Measurements from ENCODE around the gene C17orf100. TPM values are rescaled to one million over a fixed set of nuclear protein-coding genes. Genes with fewer than 3 reads are reported as not detected.
"Not testable (repeated sequence)": the region's sequence is repeated elsewhere in the genome, so short reads cannot be mapped to it uniquely, and the experiment has no call there.

C17orf100 gene
- total RNA-seq, 1 experiment from 2014 or later: not detected

GRCh38 chr17:6683730-6684459, 32.3 kb downstream of the C17orf100 start:
- no peaks in the 10 kb centered on the region for H3K4me1 ChIP-seq (ENCODE audit: low read length)
- no peak overlapping the region for H3K4me3 ChIP-seq (ENCODE audit: low read length)
- H3K36me3 ChIP-seq (ENCODE audit: insufficient read depth, low read length): no peaks in the 10 kb centered on the region
- no peaks in the 10 kb centered on the region for H3K9me2 ChIP-seq (replicated peaks; ENCODE audit: insufficient read depth, low read length)
- H4K20me1 ChIP-seq (ENCODE audit: insufficient read depth, low read depth, low read length): no peaks in the 10 kb centered on the region
- DNase-seq: no peak
- no peaks in the 10 kb centered on the region for H3K9me3 ChIP-seq (ENCODE audit: low read length)
- no peaks in the 10 kb centered on the region for H3K27me3 ChIP-seq (ENCODE audit: low read length)
- H3K4me2 ChIP-seq (ENCODE audit: low read depth, low read length, poor library complexity, severe bottlenecking): no peak overlapping the region
- H3K9ac ChIP-seq (ENCODE audit: low read length): no peak overlapping the region
- H2AFZ ChIP-seq (ENCODE audit: low read length): no peak overlapping the region
- H3K79me2 ChIP-seq (ENCODE audit: low read length): no peaks in the 10 kb centered on the region
- H3K27ac ChIP-seq (ENCODE audit: low read length): no peak overlapping the region

GRCh38 chr17:6684460-6684783, 32.9 kb downstream of the C17orf100 start:
- Histone ChIP-seq H3K4me2 (ENCODE audit: low read depth, low read length, poor library complexity, severe bottlenecking) (no peak overlapping the region), H4K20me1 (ENCODE audit: insufficient read depth, low read depth, low read length) (no peaks in the 10 kb centered on the region), H3K9me2 (replicated peaks; ENCODE audit: insufficient read depth, low read length) (no peaks in the 10 kb centered on the region), H3K36me3 (ENCODE audit: insufficient read depth, low read length) (no peaks in the 10 kb centered on the region), H3K27ac (ENCODE audit: low read length) (no peak overlapping the region), H3K27me3 (ENCODE audit: low read length) (no peaks in the 10 kb centered on the region), H3K9ac (ENCODE audit: low read length) (no peak overlapping the region), H3K9me3 (ENCODE audit: low read length) (no peaks in the 10 kb centered on the region), H3K79me2 (ENCODE audit: low read length) (no peaks in the 10 kb centered on the region), H3K4me1 (ENCODE audit: low read length) (no peaks in the 10 kb centered on the region), H2AFZ (ENCODE audit: low read length) (no peak overlapping the region), H3K4me3 (ENCODE audit: low read length) (no peak overlapping the region)
- no peak for DNase-seq

- Histone ChIP-seq H4K20me1 (ENCODE audit: insufficient read depth, low read depth, low read length) (no peaks in the 10 kb centered on the region), H3K4me3 (ENCODE audit: low read length) (no peak overlapping the region), H3K4me2 (ENCODE audit: low read depth, low read length, poor library complexity, severe bottlenecking) (no peak overlapping the region), H3K9me2 (replicated peaks; ENCODE audit: insufficient read depth, low read length) (no peaks in the 10 kb centered on the region), H3K4me1 (ENCODE audit: low read length) (no peaks in the 10 kb centered on the region), H3K9me3 (ENCODE audit: low read length) (no peaks in the 10 kb centered on the region), H2AFZ (ENCODE audit: low read length) (no peak overlapping the region), H3K36me3 (ENCODE audit: insufficient read depth, low read length) (no peaks in the 10 kb centered on the region), H3K79me2 (ENCODE audit: low read length) (no peaks in the 10 kb centered on the region), H3K27me3 (ENCODE audit: low read length) (no peaks in the 10 kb centered on the region), H3K27ac (ENCODE audit: low read length) (no peak overlapping the region), H3K9ac (ENCODE audit: low read length) (no peak overlapping the region)
- DNase-seq: no peak
These were observed 33.6 kb downstream of the C17orf100 start for GRCh38 chr17:6684881-6685767.

GRCh38 chr17:6686026-6686425, 34.5 kb downstream of the C17orf100 start:
- H3K4me1 ChIP-seq (ENCODE audit: low read length): no peaks in the 10 kb centered on the region
- no peak for DNase-seq
- no peaks in the 10 kb centered on the region for H3K36me3 ChIP-seq (ENCODE audit: insufficient read depth, low read length)
- H3K27ac ChIP-seq (ENCODE audit: low read length): no peak overlapping the region
- no peak overlapping the region for H2AFZ ChIP-seq (ENCODE audit: low read length)
- no peak overlapping the region for H3K4me3 ChIP-seq (ENCODE audit: low read length)
- no peaks in the 10 kb centered on the region for H3K27me3 ChIP-seq (ENCODE audit: low read length)
- no peak overlapping the region for H3K4me2 ChIP-seq (ENCODE audit: low read depth, low read length, poor library complexity, severe bottlenecking)
- no peaks in the 10 kb centered on the region for H3K9me2 ChIP-seq (replicated peaks; ENCODE audit: insufficient read depth, low read length)
- no peaks in the 10 kb centered on the region for H4K20me1 ChIP-seq (ENCODE audit: insufficient read depth, low read depth, low read length)
- H3K9me3 ChIP-seq (ENCODE audit: low read length): no peaks in the 10 kb centered on the region
- no peaks in the 10 kb centered on the region for H3K79me2 ChIP-seq (ENCODE audit: low read length)
- no peak overlapping the region for H3K9ac ChIP-seq (ENCODE audit: low read length)

- Histone ChIP-seq H3K9me3 (ENCODE audit: low read length) (no peaks in the 10 kb centered on the region), H3K79me2 (ENCODE audit: low read length) (no peaks in the 10 kb centered on the region), H3K27ac (ENCODE audit: low read length) (no peak overlapping the region), H3K4me3 (ENCODE audit: low read length) (no peak overlapping the region), H3K4me1 (ENCODE audit: low read length) (no peaks in the 10 kb centered on the region), H4K20me1 (ENCODE audit: insufficient read depth, low read depth, low read length) (no peaks in the 10 kb centered on the region), H2AFZ (ENCODE audit: low read length) (no peak overlapping the region), H3K9ac (ENCODE audit: low read length) (no peak overlapping the region), H3K36me3 (ENCODE audit: insufficient read depth, low read length) (no peaks in the 10 kb centered on the region), H3K4me2 (ENCODE audit: low read depth, low read length, poor library complexity, severe bottlenecking) (no peak overlapping the region), H3K27me3 (ENCODE audit: low read length) (no peaks in the 10 kb centered on the region), H3K9me2 (replicated peaks; ENCODE audit: insufficient read depth, low read length) (no peaks in the 10 kb centered on the region)
- no peak for DNase-seq
These were observed 37.4 kb downstream of the C17orf100 start for GRCh38 chr17:6688944-6689343.

GRCh38 chr17:6690641-6691040, 39.1 kb downstream of the C17orf100 start:
- no peaks in the 10 kb centered on the region for H3K9me2 ChIP-seq (replicated peaks; ENCODE audit: insufficient read depth, low read length)
- H3K9me3 ChIP-seq (ENCODE audit: low read length): no peaks in the 10 kb centered on the region
- H2AFZ ChIP-seq (ENCODE audit: low read length): no peak overlapping the region
- H3K27me3 ChIP-seq (ENCODE audit: low read length): no peaks in the 10 kb centered on the region
- no peaks in the 10 kb centered on the region for H4K20me1 ChIP-seq (ENCODE audit: insufficient read depth, low read depth, low read length)
- H3K36me3 ChIP-seq (ENCODE audit: insufficient read depth, low read length): no peaks in the 10 kb centered on the region
- no peak overlapping the region for H3K4me2 ChIP-seq (ENCODE audit: low read depth, low read length, poor library complexity, severe bottlenecking)
- H3K27ac ChIP-seq (ENCODE audit: low read length): no peak overlapping the region
- no peak overlapping the region for H3K9ac ChIP-seq (ENCODE audit: low read length)
- no peak overlapping the region for H3K4me3 ChIP-seq (ENCODE audit: low read length)
- H3K4me1 ChIP-seq (ENCODE audit: low read length): no peaks in the 10 kb centered on the region
- H3K79me2 ChIP-seq (ENCODE audit: low read length): no peaks in the 10 kb centered on the region
- DNase-seq: no peak

GRCh38 chr17:6691546-6691945, 40.0 kb downstream of the C17orf100 start:
- H3K4me2 ChIP-seq (ENCODE audit: low read depth, low read length, poor library complexity, severe bottlenecking): no peak overlapping the region
- no peak for DNase-seq
- H3K27ac ChIP-seq (ENCODE audit: low read length): no peak overlapping the region
- no peaks in the 10 kb centered on the region for H3K79me2 ChIP-seq (ENCODE audit: low read length)
- H3K27me3 ChIP-seq (ENCODE audit: low read length): no peaks in the 10 kb centered on the region
- no peaks in the 10 kb centered on the region for H4K20me1 ChIP-seq (ENCODE audit: insufficient read depth, low read depth, low read length)
- no peak overlapping the region for H3K9ac ChIP-seq (ENCODE audit: low read length)
- H3K4me3 ChIP-seq (ENCODE audit: low read length): no peak overlapping the region
- no peaks in the 10 kb centered on the region for H3K9me2 ChIP-seq (replicated peaks; ENCODE audit: insufficient read depth, low read length)
- H2AFZ ChIP-seq (ENCODE audit: low read length): no peak overlapping the region
- H3K9me3 ChIP-seq (ENCODE audit: low read length): no peaks in the 10 kb centered on the region
- no peaks in the 10 kb centered on the region for H3K36me3 ChIP-seq (ENCODE audit: insufficient read depth, low read length)
- H3K4me1 ChIP-seq (ENCODE audit: low read length): no peaks in the 10 kb centered on the region

GRCh38 chr17:6691958-6692357, 40.4 kb downstream of the C17orf100 start:
- not testable (repeated sequence) for DNase-seq; H3K9ac ChIP-seq (ENCODE audit: low read length); H3K79me2 ChIP-seq (ENCODE audit: low read length); H3K36me3 ChIP-seq (ENCODE audit: insufficient read depth, low read length); H4K20me1 ChIP-seq (ENCODE audit: insufficient read depth, low read depth, low read length); H3K27me3 ChIP-seq (ENCODE audit: low read length); H3K4me2 ChIP-seq (ENCODE audit: low read depth, low read length, poor library complexity, severe bottlenecking); H3K9me3 ChIP-seq (ENCODE audit: low read length); H2AFZ ChIP-seq (ENCODE audit: low read length); H3K9me2 ChIP-seq (replicated peaks; ENCODE audit: insufficient read depth, low read length); H3K4me1 ChIP-seq (ENCODE audit: low read length); H3K4me3 ChIP-seq (ENCODE audit: low read length); H3K27ac ChIP-seq (ENCODE audit: low read length)

Data from Karpas-422 (cell line).